ENCODE results near the gene ABI3BP.

Gene ABI3BP

GRCh38 chr3:100913870-100914648 is 79.2 kb downstream of the ABI3BP start:
- intact Hi-C loops (cut with DNase I; ENCODE audit: low total_unique reads): no loop called here
- H3K27ac ChIP-seq: peak overlapping the region; percentile 16 to 44
- no peaks in the 10 kb centered on the region for H3K27me3 ChIP-seq
- no peak for TF ChIP-seq CTCF (IDR thresholded peaks at IDR 0.05)
- no peaks in the 10 kb centered on the region for H3K9me3 ChIP-seq
- H3K36me3 ChIP-seq: no peaks in the 10 kb centered on the region
- DNase-seq: peak; percentile 83 to 87
- no peak overlapping the region for H3K4me3 ChIP-seq
- H3K4me1 ChIP-seq: peaks cover 0 to 14% (median 0%) of the 10 kb centered on the region in 4 donors

GRCh38 chr3:100912976-100913545 is 80.2 kb downstream of the ABI3BP start:
- Histone ChIP-seq H3K4me1 (peaks cover 0 to 14% (median 0%) of the 10 kb centered on the region in 4 donors), H3K27ac (peak overlapping the region; percentile 16 to 41)
- no peak for DNase-seq

GRCh38 chr3:100912571-100912970 is 80.7 kb downstream of the ABI3BP start:
- no peak overlapping the region for H3K4me3 ChIP-seq
- no peaks in the 10 kb centered on the region for H3K9me3 ChIP-seq
- TF ChIP-seq CTCF (IDR thresholded peaks at IDR 0.05): no peak
- H3K4me1 ChIP-seq: peaks cover 0 to 14% (median 0%) of the 10 kb centered on the region in 4 donors
- no peaks in the 10 kb centered on the region for H3K27me3 ChIP-seq
- peak overlapping the region in 1 of 2 donors; percentile 41 for H3K27ac ChIP-seq
- no peak for DNase-seq
- intact Hi-C loops (cut with DNase I; ENCODE audit: low total_unique reads): no loop called here
- no peaks in the 10 kb centered on the region for H3K36me3 ChIP-seq

More at GRCh38 chr3:100912976-100913545, 80.2 kb downstream of the ABI3BP start:
- Histone ChIP-seq H3K27me3 (no peaks in the 10 kb centered on the region), H3K4me3 (no peak overlapping the region), H3K36me3 (no peaks in the 10 kb centered on the region), H3K9me3 (no peaks in the 10 kb centered on the region)
- no peak for TF ChIP-seq CTCF (IDR thresholded peaks at IDR 0.05)
- intact Hi-C loops (cut with DNase I; ENCODE audit: low total_unique reads): no loop called here

GRCh38 chr3:100911956-100912355 is 81.3 kb downstream of the ABI3BP start:
- no peak for TF ChIP-seq CTCF (IDR thresholded peaks at IDR 0.05)
- Histone ChIP-seq H3K4me3 (no peak overlapping the region), H3K4me1 (peaks cover 0 to 14% (median 0%) of the 10 kb centered on the region in 4 donors), H3K9me3 (no peaks in the 10 kb centered on the region), H3K27me3 (no peaks in the 10 kb centered on the region), H3K27ac (no peak overlapping the region), H3K36me3 (no peaks in the 10 kb centered on the region)
- intact Hi-C loops (cut with DNase I; ENCODE audit: low total_unique reads): no loop called here
- DNase-seq: no peak

- no peak for DNase-seq
- Histone ChIP-seq H3K27ac (peak overlapping the region in 1 of 2 donors; percentile 7), H3K9me3 (no peaks in the 10 kb centered on the region), H3K4me3 (no peak overlapping the region), H3K4me1 (peaks cover 0 to 14% (median 0%) of the 10 kb centered on the region in 4 donors), H3K27me3 (no peaks in the 10 kb centered on the region), H3K36me3 (no peaks in the 10 kb centered on the region)
- intact Hi-C loops (cut with DNase I; ENCODE audit: low total_unique reads): no loop called here
- no peak for TF ChIP-seq CTCF (IDR thresholded peaks at IDR 0.05)
Measured at GRCh38 chr3:100910986-100911385, 82.2 kb downstream of the ABI3BP start.
